Uterus (tissue), 2 donors: ENCODE measurements around the gene TTK.

ENCODE experiments used
- CTCF ChIP-seq, 4 experiments: fragments of 200-600 bp in 2 of 4; fragments of 450-650 bp in 2 of 4; sonication (generic) in 2 of 4; IDR thresholded peaks; one replicate each; pipeline ENCODE4 v1.5.1; 2016 to 2019; ENCODE audit warnings: antibody characterized with exemption in 4 of 4, mild to moderate bottlenecking in 2 of 4, moderate library complexity in 1 of 4
- POLR2A ChIP-seq, 2 donors: fragments of 450-650 bp; IDR thresholded peaks; one replicate each; pipeline ENCODE4 v1.6.1; 2016; ENCODE audit warnings: antibody characterized with exemption in 2 of 2, mild to moderate bottlenecking in 1 of 2, moderate library complexity in 1 of 2

- no peak for TF ChIP-seq CTCF (IDR thresholded peaks at IDR 0.05)
- TF ChIP-seq POLR2A (IDR thresholded peaks at IDR 0.05): no peak
Measured at GRCh38 chr6:80077067-80077466, 72.6 kb downstream of the TTK start.
